AG09319 (cell line): ENCODE data around the gene IQCE.

Source experiments
- DNase-seq: peaks from one replicate; pipeline ENCODE4 v3.0.0-alpha.2; 2010; ENCODE audit warnings: low read depth; ENCODE audit errors: extremely low read depth
- TF ChIP-seq, protein P1 (sequence below): IDR thresholded peaks from 2 replicates; pipeline ENCODE4 v1.5.1; 2011; ENCODE audit warnings: low read depth, mild to moderate bottlenecking, inconsistent platforms, low read length, moderate library complexity

IQCE gene

DNA sequence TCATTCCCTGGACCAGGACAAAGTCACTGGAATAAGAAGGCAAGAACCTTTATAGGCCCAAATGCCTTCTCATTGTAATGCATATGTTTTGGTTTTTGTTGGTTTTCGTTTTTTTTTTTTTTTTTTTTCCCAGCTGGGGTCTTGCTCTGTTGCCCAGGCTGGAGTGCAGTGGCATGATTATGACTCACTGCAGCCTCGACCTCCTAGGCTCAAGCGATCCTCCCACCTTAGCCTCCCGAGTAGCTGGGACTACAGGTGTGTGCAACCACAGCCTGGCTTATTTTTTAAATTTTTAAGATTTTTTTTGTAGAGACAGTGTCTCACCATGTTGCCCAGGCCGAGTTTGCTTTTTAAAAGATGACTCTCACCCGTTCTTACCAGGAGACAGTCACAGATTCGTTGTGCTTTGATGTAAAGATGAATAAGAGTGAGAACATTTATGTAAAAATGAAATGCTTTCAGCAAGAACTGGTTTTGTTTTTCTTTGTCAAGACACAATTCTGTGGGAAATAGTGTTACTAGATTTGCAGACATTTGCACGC is 7.6 kb downstream of the IQCE start:
- TF ChIP-seq, protein P1, sequence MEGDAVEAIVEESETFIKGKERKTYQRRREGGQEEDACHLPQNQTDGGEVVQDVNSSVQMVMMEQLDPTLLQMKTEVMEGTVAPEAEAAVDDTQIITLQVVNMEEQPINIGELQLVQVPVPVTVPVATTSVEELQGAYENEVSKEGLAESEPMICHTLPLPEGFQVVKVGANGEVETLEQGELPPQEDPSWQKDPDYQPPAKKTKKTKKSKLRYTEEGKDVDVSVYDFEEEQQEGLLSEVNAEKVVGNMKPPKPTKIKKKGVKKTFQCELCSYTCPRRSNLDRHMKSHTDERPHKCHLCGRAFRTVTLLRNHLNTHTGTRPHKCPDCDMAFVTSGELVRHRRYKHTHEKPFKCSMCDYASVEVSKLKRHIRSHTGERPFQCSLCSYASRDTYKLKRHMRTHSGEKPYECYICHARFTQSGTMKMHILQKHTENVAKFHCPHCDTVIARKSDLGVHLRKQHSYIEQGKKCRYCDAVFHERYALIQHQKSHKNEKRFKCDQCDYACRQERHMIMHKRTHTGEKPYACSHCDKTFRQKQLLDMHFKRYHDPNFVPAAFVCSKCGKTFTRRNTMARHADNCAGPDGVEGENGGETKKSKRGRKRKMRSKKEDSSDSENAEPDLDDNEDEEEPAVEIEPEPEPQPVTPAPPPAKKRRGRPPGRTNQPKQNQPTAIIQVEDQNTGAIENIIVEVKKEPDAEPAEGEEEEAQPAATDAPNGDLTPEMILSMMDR: no peak
- DNase-seq: no peak

DNA sequence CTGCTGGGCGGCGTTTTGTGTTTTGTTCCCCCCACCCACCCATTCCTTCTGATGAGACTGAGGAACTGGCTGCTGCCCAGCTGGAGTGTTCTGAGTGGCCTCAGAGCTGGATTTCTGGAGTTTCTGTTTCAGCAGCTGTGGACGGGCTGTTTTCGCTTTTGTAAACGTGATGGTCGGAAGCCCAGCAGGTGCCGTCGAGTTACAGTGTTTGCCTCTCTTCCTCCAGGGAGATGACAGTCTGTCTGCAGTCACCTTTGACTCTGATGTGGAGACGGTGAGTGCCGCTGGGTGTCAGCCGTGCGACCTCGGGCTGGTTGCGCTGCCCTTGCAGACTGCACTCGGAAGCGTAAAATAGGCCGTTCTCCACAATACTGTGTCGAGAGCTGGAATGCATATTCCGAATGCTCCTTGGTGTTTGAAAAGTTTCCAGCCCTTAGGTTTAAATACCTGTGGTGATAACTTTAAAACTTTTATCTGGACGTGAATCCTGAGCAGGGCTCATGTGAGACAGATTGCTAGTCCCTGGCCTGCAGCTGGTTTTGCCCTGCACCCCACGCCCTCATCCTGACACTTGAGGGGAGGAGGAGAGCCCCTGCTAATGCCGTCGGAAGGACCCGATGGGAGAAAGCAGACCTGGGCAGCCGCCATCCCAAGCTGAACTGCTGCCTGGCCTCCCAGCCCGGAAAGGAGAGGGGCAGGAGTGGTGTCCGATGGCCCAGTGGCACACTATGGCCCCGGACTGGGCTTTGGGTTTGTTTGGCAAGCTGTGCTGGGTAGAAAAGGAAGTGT is 8.3 kb downstream of the IQCE start:
- TF ChIP-seq, protein P1: no peak
- DNase-seq: no peak

DNA sequence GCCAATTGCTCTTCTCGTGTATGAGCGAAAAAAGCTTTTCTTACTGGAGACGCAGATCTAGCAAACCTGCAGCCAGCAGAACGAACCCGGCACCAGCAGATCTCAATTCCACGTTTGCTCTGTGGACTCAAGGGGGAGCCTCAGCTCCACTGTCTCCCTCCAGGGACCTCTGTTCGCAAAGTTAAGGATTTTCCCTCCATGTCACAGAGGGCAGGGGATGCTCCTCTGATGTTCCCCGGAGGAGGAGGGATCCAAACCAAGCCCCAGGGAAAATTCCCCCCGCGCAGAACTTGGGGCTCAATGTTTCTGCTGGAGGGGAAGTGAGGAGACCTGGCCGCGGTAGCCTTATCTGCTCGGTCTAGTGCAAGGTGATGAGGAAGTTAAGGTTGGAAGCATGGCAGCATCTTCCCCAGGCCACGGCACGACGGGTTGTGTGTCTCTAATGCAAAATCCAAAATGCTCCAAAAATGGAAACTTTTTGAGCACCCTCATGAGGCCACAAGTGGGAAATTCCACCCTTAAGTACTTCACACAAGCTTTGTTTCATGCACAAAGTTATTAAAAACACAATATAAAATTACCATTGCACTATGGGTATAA is 9.0 kb downstream of the IQCE start:
- no peak for DNase-seq
- TF ChIP-seq, protein P1: peak; percentile 63

DNA sequence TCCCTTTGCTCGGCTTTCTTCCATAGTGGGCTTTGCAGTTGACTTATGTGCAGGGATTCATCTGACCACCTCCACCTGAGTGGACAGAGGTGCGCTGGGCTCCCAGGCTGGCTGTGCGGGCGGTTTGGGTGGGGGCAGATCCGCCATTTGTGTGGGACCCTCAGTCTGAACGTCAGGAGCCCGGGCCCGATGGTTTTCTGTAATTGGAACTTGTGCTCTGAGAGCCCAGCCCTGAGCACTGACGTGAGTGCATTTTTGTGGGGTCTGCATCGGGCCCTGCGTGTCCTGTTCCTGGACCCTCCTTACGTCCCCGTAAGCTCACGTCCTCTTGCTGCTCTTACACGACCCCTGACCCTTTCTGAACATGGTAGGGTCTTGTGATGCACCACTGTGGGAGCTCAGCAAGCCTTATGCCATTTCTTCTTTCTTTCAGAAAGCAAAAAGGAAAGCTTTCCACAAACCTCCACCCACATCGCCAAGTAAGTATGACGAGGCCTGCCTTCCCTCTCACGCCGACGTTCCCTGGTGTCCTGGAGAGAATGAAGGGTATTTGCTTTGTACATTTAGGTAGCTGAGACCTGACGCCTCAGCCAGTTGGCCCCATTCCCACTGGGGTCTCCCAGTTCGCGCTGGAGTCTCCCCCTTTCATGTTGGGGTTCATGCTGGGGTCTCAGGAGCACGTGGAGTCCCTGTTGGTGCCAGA is 9.9 kb downstream of the IQCE start:
- TF ChIP-seq, protein P1: no peak
- no peak for DNase-seq

DNA sequence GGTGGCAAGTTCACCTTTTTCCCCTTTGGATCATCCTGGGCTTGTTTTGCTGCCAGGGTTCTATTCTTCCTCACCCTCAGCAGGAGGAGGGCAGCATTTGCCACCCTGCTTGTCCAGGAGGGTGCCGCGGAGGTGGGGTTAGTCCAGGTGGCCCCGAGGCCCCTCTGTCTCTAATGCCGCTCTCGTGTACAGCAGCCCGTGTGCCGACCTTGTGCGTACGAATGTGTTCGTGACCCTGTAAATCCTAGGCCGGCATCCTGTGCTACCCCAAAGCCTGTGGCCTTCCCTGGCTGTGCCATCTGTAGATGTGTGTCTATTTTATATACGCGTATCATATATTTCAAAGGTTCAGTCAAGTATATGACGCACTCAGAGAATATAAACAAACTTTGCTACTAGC is 10.6 kb downstream of the IQCE start:
- TF ChIP-seq, protein P1: no peak
- no peak for DNase-seq

DNA sequence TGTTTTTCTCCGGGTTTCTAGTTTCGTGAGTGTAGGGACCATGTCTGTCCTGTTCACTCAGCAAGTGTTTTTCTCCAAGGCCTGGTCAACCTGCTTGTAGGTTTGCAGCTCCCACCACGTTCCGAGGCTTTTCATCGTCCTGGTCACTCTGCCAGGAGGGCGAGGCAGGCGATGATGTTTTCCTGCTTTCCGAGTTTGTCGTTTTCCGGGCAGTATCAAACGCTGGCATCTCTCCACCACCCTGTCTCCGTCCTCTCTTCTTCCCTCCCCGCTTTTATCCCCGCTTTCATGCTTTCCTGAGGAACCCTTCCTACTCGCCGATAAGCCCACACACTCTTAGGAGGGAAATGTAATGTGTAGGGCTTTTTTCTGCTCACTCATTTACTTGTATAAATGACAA is 11.2 kb downstream of the IQCE start:
- TF ChIP-seq, protein P1: no peak
- no peak for DNase-seq

DNA sequence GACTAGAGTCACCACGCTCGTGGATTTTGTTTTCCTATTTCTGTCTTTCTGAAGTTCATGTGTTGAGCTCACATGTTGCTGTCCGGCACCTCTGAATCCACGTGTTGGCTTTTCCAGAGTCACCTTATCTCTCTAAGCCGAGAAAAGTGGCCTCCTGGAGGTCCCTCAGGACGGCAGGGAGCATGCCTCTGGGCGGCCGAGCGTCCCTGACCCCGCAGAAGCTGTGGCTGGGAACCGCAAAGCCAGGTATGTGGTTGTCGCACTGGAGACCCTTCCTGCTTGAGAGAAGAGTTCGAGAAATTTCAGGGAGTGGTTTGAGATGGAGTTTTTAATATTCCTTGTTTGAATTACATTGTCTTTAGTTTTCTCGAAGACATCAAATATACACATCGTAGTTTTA is 12.6 kb downstream of the IQCE start:
- DNase-seq: no peak
- TF ChIP-seq, protein P1: no peak
